Activated CD4-positive, alpha-beta T cell treated with anti-CD3 and anti-CD28 coated beads, Interleukin-2, amount 50 U/mL, for 1 hour (primary cell): ENCODE results near the gene TMEM184B.

Source experiments
- DNase-seq: peaks from one replicate; pipeline ENCODE4 v3.0.0-alpha.2; 2020

Gene TMEM184B

GRCh38 chr22:38176170-38176741 is 96.6 kb downstream of the TMEM184B start:
- peak; percentile 27 for DNase-seq

- no peak for DNase-seq
Measured at GRCh38 chr22:38175206-38176118, 97.3 kb downstream of the TMEM184B start.

- DNase-seq: no peak
Measured at GRCh38 chr22:38174626-38175025, 98.2 kb downstream of the TMEM184B start.

GRCh38 chr22:38173641-38173906 is 99.2 kb downstream of the TMEM184B start:
- DNase-seq: no peak

GRCh38 chr22:38172832-38173640 is 99.8 kb downstream of the TMEM184B start:
- DNase-seq: peak; percentile 17

DNA sequence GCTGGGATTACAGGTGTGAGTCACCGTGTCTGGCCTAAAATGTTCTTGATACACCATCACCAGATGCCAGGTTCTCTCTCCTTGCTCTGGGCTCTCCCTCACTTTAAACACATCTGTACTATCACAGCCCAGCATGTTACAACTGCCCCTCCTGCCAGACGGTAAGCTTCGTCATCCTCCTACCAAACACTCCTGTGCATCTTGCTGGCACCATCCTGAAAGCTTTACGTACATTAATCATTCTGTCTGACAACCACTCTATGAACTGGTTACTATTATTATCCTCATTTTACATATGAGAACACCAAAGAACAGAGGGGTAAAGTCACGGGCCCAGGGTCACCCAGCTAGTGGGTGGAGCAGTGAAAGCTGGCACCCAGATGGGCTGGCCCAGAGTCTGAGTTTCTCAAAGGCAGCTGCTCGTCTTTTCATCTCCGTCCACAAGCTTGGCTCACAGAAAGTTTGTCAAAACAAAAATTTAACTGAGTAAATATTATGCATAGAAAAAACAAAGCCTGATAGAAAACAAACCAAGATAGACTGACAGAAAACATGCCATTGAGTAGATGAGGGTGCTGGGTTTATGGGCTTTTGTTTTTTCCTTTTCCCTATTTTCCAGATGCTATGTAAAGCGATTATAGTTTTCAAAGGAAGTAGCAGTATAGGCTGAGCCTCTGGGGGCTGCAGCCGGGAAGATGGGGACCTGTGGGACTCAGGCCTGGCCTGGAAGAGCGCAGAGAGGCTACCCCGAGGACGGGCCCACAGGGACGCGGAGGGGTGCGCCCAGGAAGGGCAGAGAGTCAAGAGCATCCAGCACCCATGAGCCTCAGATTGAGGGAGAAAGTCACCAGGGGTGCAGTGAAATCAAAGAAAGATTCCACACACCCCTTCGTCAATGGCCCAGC is 100.6 kb downstream of the TMEM184B start:
- DNase-seq: no peak

- no peak for DNase-seq
Measured at GRCh38 chr22:38170469-38170868, 102.3 kb downstream of the TMEM184B start.
